Subcutaneous adipose tissue (tissue), 4 donors: ENCODE data around the gene C12orf75. TPM values are rescaled to one million over a fixed set of nuclear protein-coding genes. Genes with fewer than 3 reads are reported as not detected.

Experiments
- CTCF ChIP-seq: fragments of 450-650 bp; IDR thresholded peaks from one replicate; pipeline ENCODE4 v1.5.1; 2016; ENCODE audit warnings: low read depth, mild to moderate bottlenecking, control low read depth, antibody characterized with exemption, moderate library complexity
- total RNA-seq, 4 donors: library from RNA; depleted of rRNA; stranded (reverse); fragments of >200 nt; gene quantifications; one replicate each; pipeline ENCODE4 v1.1.0, GENCODE V29; 2016

Gene C12orf75
- total RNA-seq, 4 donors from 2014 or later: 2.4 to 6.8 (median 3.3) TPM

DNA sequence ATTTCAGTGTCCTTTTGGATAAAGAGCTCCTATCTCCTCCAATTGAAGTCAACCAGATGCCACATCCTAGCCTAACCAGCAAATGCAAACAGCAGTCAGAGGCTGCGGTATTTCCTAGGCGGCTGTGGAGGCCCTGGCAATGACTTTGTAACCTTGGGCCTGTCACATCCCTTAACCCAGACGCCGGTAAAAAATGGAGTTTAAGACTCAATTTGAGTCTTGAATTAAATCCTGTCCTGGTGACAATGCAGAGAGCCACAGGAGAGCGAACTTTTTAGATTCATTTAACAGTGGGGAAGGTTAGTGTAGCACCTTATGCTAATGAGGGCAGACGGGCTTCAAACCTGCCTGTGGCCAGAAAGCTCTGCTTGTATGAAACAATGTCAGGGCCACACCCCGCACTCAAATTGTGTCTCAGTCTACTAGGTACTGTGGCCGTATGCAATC, 1.3 kb downstream of the C12orf75 start:
- TF ChIP-seq CTCF: no peak

DNA sequence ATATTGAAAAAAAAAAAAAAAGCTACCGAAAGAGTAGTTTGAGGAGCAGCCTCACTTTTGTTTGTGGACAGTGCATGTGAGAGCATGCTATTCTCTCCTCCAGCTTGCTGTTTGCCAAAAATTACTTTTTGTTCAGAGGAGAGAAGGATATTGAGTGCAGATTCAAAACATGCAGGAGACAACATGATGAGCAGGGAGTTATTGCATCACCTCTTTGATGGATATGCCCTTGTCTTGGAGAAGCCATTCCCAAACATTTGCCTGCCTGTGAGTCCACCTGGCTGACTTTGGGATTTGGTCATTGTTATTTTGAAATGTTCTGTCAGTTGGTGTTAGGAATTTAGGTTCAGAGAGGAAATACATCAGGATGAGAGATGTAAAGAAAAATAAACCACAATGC, 2.4 kb downstream of the C12orf75 start:
- no peak for TF ChIP-seq CTCF

DNA sequence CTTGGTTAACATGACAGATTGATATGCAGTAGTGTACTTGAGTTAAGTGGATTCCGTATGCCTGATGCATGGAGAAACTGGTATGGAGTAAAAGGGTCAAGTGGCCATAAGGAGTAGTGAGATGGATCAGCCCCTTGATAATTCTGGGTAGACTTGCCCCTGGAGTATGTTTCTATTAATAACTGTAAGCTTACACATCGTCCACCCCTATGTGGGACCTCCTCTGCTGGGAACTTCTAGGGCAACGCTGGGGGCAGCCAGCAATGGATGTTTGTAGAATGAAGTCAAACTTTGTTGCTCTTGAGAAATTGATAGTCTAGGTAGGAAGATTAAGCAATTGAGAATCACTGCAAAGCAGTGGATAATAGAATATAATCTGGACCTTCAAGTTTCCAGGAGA, 3.5 kb downstream of the C12orf75 start:
- TF ChIP-seq CTCF: no peak

DNA sequence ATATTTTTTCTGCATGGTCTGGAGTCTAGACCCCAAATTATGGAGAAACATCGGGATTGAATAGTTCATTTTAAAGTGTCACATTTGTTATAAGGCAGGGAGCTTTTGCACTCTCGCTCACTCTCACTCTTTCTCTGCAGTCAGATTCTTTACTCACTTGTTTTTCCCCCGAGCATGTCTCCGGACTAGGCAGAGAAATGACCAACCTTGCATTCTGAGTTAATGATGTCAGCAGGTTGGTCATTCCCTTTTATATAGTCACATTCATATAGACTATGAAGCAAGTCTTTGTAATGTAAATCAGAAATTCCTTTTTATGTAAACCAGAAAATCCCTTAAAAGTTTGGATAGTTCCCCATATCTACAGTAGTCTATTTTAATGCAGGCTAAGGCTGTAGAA, 4.1 kb downstream of the C12orf75 start:
- no peak for TF ChIP-seq CTCF

GRCh38 chr12:105335856-105336255, 5.4 kb downstream of the C12orf75 start:
- TF ChIP-seq CTCF: no peak

DNA sequence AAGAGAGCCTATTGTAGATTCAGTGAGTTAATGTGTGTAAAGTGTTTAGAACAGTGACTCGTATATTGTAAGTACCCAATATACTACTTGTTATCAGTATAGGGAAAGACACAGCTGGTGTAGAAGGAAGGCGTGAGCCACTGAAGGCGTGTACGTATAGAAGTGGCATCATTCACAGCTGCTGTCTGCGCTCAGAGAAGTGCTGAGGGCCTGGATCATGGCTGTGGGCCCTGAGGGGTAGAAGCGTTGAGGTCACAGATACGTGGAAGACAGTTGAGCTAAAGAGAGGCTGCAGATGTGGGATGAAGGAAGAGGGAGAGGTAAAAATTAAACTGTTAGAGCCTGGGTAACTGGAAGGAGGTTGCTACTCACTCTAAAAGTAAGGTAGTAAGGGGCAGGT, 5.9 kb downstream of the C12orf75 start:
- no peak for TF ChIP-seq CTCF

DNA sequence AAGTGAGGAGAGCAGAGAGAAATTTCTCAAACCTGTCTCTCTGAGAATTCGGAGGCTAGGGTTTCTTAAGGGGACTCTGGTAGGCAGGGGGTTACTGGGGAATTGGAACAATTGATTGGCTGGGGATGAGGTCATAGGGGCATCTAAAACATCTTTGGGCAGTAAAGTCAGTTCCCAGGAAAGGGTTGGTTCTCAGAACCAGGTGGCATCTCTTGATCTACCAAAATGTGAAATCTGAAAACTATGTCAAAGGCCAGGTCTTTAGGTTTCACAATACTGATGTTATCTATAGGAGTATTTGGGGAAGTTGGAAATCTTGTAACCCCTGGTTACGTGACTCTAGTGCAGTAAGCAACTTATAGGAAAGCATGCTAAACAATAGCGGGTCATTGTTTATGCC, 6.9 kb downstream of the C12orf75 start:
- no peak for TF ChIP-seq CTCF

GRCh38 chr12:105338966-105339365, 8.5 kb downstream of the C12orf75 start:
- TF ChIP-seq CTCF: no peak
